ENCODE results near the gene CEMIP. TPM values are rescaled to one million over a fixed set of nuclear protein-coding genes. Genes with fewer than 3 reads are reported as not detected.

CEMIP gene
- total RNA-seq, 1 experiment from 2014 or later, result 3.1 TPM

DNA sequence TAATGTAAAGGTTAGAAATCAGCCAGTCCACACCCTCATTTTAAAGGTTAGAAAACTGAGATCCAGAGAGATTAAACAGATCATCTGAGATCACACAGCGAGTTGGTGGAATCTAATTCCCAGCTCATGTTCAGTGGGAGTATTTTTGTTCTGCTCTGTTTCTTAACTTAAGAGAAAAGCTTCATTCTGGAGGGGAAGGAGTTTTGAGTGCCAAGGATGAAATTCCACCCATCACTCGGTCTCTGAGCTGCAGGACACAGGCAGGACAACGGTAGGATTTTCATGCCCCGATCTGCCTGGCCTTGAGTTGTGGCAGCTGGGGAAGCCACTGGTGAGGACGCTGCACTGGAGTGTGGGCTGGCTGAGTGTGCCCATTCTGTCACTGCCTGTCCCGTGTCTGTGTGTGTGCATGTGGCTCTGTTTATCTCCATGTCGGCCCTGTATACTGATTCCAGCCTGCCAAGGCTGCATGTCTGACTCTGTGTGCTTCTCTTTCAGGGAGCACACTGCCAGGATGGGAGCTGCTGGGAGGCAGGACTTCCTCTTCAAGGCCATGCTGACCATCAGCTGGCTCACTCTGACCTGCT lies 94.3 kb downstream of the CEMIP start:
- POLR2A ChIA-PET (ENCODE audit: unreplicated experiment), result no interaction called here
- DNase-seq, result no peak

DNA sequence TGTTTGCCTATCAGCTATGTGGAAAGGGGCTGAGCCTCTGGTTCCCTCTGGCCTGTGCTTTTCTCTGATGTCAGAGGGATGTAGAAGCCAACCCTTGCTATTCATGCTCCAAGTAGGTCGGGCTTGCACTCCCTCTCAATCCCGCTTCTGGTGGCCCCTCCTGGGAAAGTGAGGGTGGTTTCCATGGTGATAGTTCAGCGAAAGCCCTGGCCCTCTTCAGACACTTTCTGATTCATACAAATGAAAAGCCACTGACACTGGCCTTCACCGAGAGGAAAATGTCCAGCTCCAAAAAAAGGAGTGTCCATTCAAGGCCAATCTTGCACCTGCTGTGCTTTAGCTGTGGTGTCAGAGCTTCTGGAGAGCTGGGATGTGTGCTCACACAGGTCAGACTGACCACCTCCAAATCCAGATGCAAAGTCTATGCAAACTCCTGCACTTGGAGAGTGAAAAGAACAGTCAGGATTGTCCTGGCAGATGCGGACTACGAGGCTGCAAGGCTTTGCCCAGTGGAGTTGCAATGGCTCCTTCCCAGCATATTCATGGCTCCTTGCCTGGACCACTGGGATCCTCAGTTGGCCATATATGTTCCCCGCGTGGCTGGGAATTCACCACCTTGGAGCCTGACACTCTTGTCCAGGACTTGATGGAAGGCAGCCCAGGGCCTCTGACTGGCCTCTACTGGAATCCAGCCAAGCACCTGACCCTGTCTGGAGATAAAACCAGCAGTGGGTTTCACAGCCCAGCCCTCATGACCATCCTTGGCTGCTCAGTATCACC lies 96.6 kb downstream of the CEMIP start:
- Histone ChIP-seq H3K9ac (ENCODE audit: low read length) (no peak overlapping the region), H3K36me3 (ENCODE audit: low read depth, low read length) (no peaks in the 10 kb centered on the region), H3K4me2 (ENCODE audit: low read length) (no peak overlapping the region), H2AFZ (ENCODE audit: low read length) (no peak overlapping the region), H3K27ac (ENCODE audit: low read length) (no peak overlapping the region), H3K9me3 (ENCODE audit: low read length) (no peaks in the 10 kb centered on the region), H3K79me2 (ENCODE audit: low read length) (no peaks in the 10 kb centered on the region), H3K4me3 (ENCODE audit: low read length) (no peak overlapping the region), H3K27me3 (ENCODE audit: low read length) (no peaks in the 10 kb centered on the region), H3F3A (ENCODE audit: low read length, unreplicated experiment) (no peaks in the 10 kb centered on the region), H4K20me1 (ENCODE audit: low read length) (no peaks in the 10 kb centered on the region), H3K9me2 (replicated peaks; ENCODE audit: low read length) (no peaks in the 10 kb centered on the region), H3K4me1 (ENCODE audit: insufficient read depth, low read length) (no peaks in the 10 kb centered on the region)
- ChIA-PET POLR2A (ENCODE audit: unreplicated experiment) (no interaction called here), CTCF (no interaction called here)
- no peak for DNase-seq
- BruUV-seq (replicated peaks), result no TSS peak
- TF ChIP-seq, protein P1, sequence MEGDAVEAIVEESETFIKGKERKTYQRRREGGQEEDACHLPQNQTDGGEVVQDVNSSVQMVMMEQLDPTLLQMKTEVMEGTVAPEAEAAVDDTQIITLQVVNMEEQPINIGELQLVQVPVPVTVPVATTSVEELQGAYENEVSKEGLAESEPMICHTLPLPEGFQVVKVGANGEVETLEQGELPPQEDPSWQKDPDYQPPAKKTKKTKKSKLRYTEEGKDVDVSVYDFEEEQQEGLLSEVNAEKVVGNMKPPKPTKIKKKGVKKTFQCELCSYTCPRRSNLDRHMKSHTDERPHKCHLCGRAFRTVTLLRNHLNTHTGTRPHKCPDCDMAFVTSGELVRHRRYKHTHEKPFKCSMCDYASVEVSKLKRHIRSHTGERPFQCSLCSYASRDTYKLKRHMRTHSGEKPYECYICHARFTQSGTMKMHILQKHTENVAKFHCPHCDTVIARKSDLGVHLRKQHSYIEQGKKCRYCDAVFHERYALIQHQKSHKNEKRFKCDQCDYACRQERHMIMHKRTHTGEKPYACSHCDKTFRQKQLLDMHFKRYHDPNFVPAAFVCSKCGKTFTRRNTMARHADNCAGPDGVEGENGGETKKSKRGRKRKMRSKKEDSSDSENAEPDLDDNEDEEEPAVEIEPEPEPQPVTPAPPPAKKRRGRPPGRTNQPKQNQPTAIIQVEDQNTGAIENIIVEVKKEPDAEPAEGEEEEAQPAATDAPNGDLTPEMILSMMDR (conservative IDR thresholded peaks at IDR 0.05; ENCODE audit: low read depth, low read length), result no peak
- no peak for TF ChIP-seq EZH2 (IDR thresholded peaks at IDR 0.05; ENCODE audit: low read length, unreplicated experiment)
- TF ChIP-seq EZH2phosphoT487 (IDR thresholded peaks at IDR 0.05; ENCODE audit: borderline replicate concordance, low read length), result no peak
- ATAC-seq, result no peak
- intact Hi-C loops (cut with micrococcal nuclease), result no loop called here

More for the DNA sequence above, 94.3 kb downstream of the CEMIP start:
- no peaks in the 10 kb centered on the region for H3F3A ChIP-seq (ENCODE audit: low read length, unreplicated experiment)
- no peaks in the 10 kb centered on the region for H3K36me3 ChIP-seq (ENCODE audit: low read depth, low read length)
- H3K27ac ChIP-seq (ENCODE audit: low read length), result no peak overlapping the region
- no peaks in the 10 kb centered on the region for H4K20me1 ChIP-seq (ENCODE audit: low read length)
- H3K4me3 ChIP-seq (ENCODE audit: low read length), result no peak overlapping the region
- H3K9ac ChIP-seq (ENCODE audit: low read length), result no peak overlapping the region
- H3K4me2 ChIP-seq (ENCODE audit: low read length), result no peak overlapping the region
- TF ChIP-seq EZH2 (IDR thresholded peaks at IDR 0.05; ENCODE audit: low read length, unreplicated experiment), result no peak
- TF ChIP-seq EZH2phosphoT487 (IDR thresholded peaks at IDR 0.05; ENCODE audit: borderline replicate concordance, low read length), result no peak
- TF ChIP-seq, protein P1 (conservative IDR thresholded peaks at IDR 0.05; ENCODE audit: low read depth, low read length), result no peak
- no peak for ATAC-seq
- CTCF ChIA-PET, result no interaction called here
- no TSS peak for BruUV-seq (replicated peaks)
- H3K27me3 ChIP-seq (ENCODE audit: low read length), result no peaks in the 10 kb centered on the region
- no peak overlapping the region for H2AFZ ChIP-seq (ENCODE audit: low read length)
- no peaks in the 10 kb centered on the region for H3K79me2 ChIP-seq (ENCODE audit: low read length)
- no peaks in the 10 kb centered on the region for H3K9me2 ChIP-seq (replicated peaks; ENCODE audit: low read length)
- H3K9me3 ChIP-seq (ENCODE audit: low read length), result no peaks in the 10 kb centered on the region
- no peaks in the 10 kb centered on the region for H3K4me1 ChIP-seq (ENCODE audit: insufficient read depth, low read length)
- intact Hi-C loops (cut with micrococcal nuclease), result no loop called here

DNA sequence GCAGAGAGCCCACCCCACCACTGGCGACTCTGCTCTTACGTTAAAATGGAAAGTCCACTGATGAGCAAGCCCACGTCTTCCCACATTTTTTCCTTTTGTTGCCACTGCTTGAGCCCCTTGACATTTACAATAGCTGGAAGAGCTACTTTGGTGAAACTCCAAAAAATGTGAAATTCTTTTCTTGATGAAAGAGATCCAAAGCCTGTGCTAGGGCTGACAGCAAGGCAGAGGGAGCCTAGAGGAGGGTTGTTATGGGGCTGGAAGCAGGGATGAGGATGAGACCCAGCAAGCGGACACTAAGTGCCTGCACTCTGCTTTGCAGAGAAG lies 97.1 kb downstream of the CEMIP start:
- Histone ChIP-seq H4K20me1 (ENCODE audit: low read length) (no peaks in the 10 kb centered on the region), H2AFZ (ENCODE audit: low read length) (no peak overlapping the region), H3K27me3 (ENCODE audit: low read length) (no peaks in the 10 kb centered on the region), H3K9me3 (ENCODE audit: low read length) (no peaks in the 10 kb centered on the region), H3K36me3 (ENCODE audit: low read depth, low read length) (no peaks in the 10 kb centered on the region), H3K9ac (ENCODE audit: low read length) (no peak overlapping the region), H3K4me3 (ENCODE audit: low read length) (no peak overlapping the region), H3K9me2 (replicated peaks; ENCODE audit: low read length) (no peaks in the 10 kb centered on the region), H3K4me2 (ENCODE audit: low read length) (no peak overlapping the region), H3F3A (ENCODE audit: low read length, unreplicated experiment) (no peaks in the 10 kb centered on the region), H3K4me1 (ENCODE audit: insufficient read depth, low read length) (no peaks in the 10 kb centered on the region), H3K79me2 (ENCODE audit: low read length) (no peaks in the 10 kb centered on the region), H3K27ac (ENCODE audit: low read length) (no peak overlapping the region)
- TF ChIP-seq EZH2phosphoT487 (IDR thresholded peaks at IDR 0.05; ENCODE audit: borderline replicate concordance, low read length), result no peak
- TF ChIP-seq, protein P1 (conservative IDR thresholded peaks at IDR 0.05; ENCODE audit: low read depth, low read length), result no peak
- no peak for TF ChIP-seq EZH2 (IDR thresholded peaks at IDR 0.05; ENCODE audit: low read length, unreplicated experiment)
- ChIA-PET POLR2A (ENCODE audit: unreplicated experiment) (no interaction called here), CTCF (no interaction called here)
- no TSS peak for BruUV-seq (replicated peaks)
- ATAC-seq (no peak), DNase-seq (no peak)
- intact Hi-C loops (cut with micrococcal nuclease), result no loop called here

Measured in PC-3 (cell line).